HepG2 (cell line): ENCODE results near the gene HPCAL1. TPM values are rescaled to one million over a fixed set of nuclear protein-coding genes. Genes with fewer than 3 reads are reported as not detected.

Experiments used
- ADNP ChIP-seq: sonication (generic); formaldehyde crosslinking; IDR thresholded peaks from 2 replicates; pipeline ENCODE4 v1.4.0; 2020; ENCODE audit warnings: missing genetic modification reagents
- BATF2 ChIP-seq: sonication (generic); formaldehyde crosslinking; IDR thresholded peaks from 2 replicates; pipeline ENCODE4 v1.8.0; 2022; ENCODE audit warnings: mild to moderate bottlenecking, missing genetic modification reagents, moderate library complexity
- CEBPG ChIP-seq: IDR thresholded peaks from 2 replicates; pipeline ENCODE4 v1.6.1; 2016
- CERS6 ChIP-seq: sonication (generic); formaldehyde crosslinking; IDR thresholded peaks from 2 replicates; pipeline ENCODE4 v1.5.0; 2020; ENCODE audit warnings: missing genetic modification reagents
- DBP ChIP-seq: sonication (generic); formaldehyde crosslinking; IDR thresholded peaks from 2 replicates; pipeline ENCODE4 v1.4.0; 2020; ENCODE audit warnings: missing genetic modification reagents; ENCODE audit errors: not compliant biosample characterization
- HMGXB3 ChIP-seq: sonication (generic); formaldehyde crosslinking; IDR thresholded peaks from 2 replicates; pipeline ENCODE4 v1.4.0; 2020; ENCODE audit warnings: missing genetic modification reagents, borderline replicate concordance
- IKZF1 ChIP-seq: fragments of 450-650 bp; IDR thresholded peaks from 2 replicates; pipeline ENCODE4 v1.7.1; 2016
- NPAS2 ChIP-seq: sonication (generic); formaldehyde crosslinking; IDR thresholded peaks from 2 replicates; pipeline ENCODE4 v1.8.0; 2022; ENCODE audit warnings: mild to moderate bottlenecking, missing genetic modification reagents, borderline replicate concordance
- PHF21A ChIP-seq: sonication (generic); formaldehyde crosslinking; IDR thresholded peaks from 2 replicates; pipeline ENCODE4 v1.5.0; 2020; ENCODE audit warnings: mild to moderate bottlenecking, missing genetic modification reagents
- RBM39 ChIP-seq: fragments of 200-400 bp; formaldehyde crosslinking; IDR thresholded peaks from one replicate; pipeline ENCODE4 v1.6.1; 2018; ENCODE audit warnings: antibody characterized with exemption, mild to moderate bottlenecking, low read depth, low read length; ENCODE audit not compliant: poor library complexity, severe bottlenecking
- SP4 ChIP-seq: sonication (generic); formaldehyde crosslinking; IDR thresholded peaks from 2 replicates; pipeline ENCODE4 v1.8.1; 2023; ENCODE audit warnings: mild to moderate bottlenecking, missing genetic modification reagents
- SRSF4 ChIP-seq: fragments of 200-400 bp; formaldehyde crosslinking; IDR thresholded peaks from one replicate; pipeline ENCODE4 v1.6.1; 2018; ENCODE audit warnings: mild to moderate bottlenecking, low read depth, low read length, moderate library complexity; ENCODE audit not compliant: poor library complexity, severe bottlenecking
- ZFP41 ChIP-seq: sonication (generic); formaldehyde crosslinking; IDR thresholded peaks from 2 replicates; pipeline ENCODE4 v1.4.0; 2020; ENCODE audit warnings: mild to moderate bottlenecking, missing genetic modification reagents, borderline replicate concordance
- ZNF275 ChIP-seq: sonication (generic); formaldehyde crosslinking; IDR thresholded peaks from 2 replicates; pipeline ENCODE4 v1.8.0; 2022; ENCODE audit warnings: missing genetic modification reagents, mild to moderate bottlenecking, inconsistent platforms, borderline replicate concordance
- ZNF335 ChIP-seq: sonication (generic); formaldehyde crosslinking; IDR thresholded peaks from 2 replicates; pipeline ENCODE4 v1.4.0; 2020; ENCODE audit warnings: missing genetic modification reagents
- ZNF510 ChIP-seq: sonication (generic); formaldehyde crosslinking; IDR thresholded peaks from 2 replicates; pipeline ENCODE4 v1.4.0; 2020; ENCODE audit warnings: low read depth, mild to moderate bottlenecking, missing genetic modification reagents
- ZNF512 ChIP-seq: sonication (generic); formaldehyde crosslinking; IDR thresholded peaks from 2 replicates; pipeline ENCODE4 v1.4.0; 2020; ENCODE audit warnings: mild to moderate bottlenecking, missing genetic modification reagents
- ZNF782 ChIP-seq: sonication (generic); formaldehyde crosslinking; IDR thresholded peaks from 2 replicates; pipeline ENCODE4 v1.4.0; 2020; ENCODE audit warnings: missing genetic modification reagents, mild to moderate bottlenecking, borderline replicate concordance
- polyA plus RNA-seq, 8 experiments: library from polyadenylated mRNA; depleted of rRNA in 3 of 8; stranded (reverse) in 7 of 8; unstranded in 1 of 8; fragments of >200 nt; fragmentation: Illumina TruSeq in 4 of 8; extraction: Trizol in 4 of 8; gene quantifications; 2 replicates each; pipeline versions ENCODE4 v1.2.1 to v1.2.3, GENCODE V29; 2011 to 2016; ENCODE audit warnings: low read depth in 4 of 8, missing spikeins in 1 of 8, mixed read lengths in 1 of 8; ENCODE audit not compliant: insufficient read depth in 1 of 8
- total RNA-seq, 5 experiments: library from RNA; depleted of rRNA; stranded (reverse); fragments of >200 nt; fragmentation: Illumina TruSeq; extraction: Trizol; gene quantifications; 2 replicates each; pipeline ENCODE4 v1.2.3, GENCODE V29; 2016; ENCODE audit warnings: low read depth in 1 of 5

HPCAL1 gene
- total and polyA plus RNA-seq, 2 of the 13 experiments (the other 11 are each of a cell fraction or from before 2014, with no cell fraction given): 29.5 to 29.9 TPM

GRCh38 chr2:10367472-10368439 is 65.1 kb downstream of the HPCAL1 start (continued):
- peak; percentile 83 for TF ChIP-seq IKZF1
- TF ChIP-seq ZNF275 (CRISPR knock-in tag): no peak
- TF ChIP-seq CEBPG (CRISPR knock-in tag): no peak
- no peak for TF ChIP-seq ZNF510 (CRISPR knock-in tag)
- no peak for TF ChIP-seq RBM39
- no peak for TF ChIP-seq SP4 (CRISPR knock-in tag)
- no peak for TF ChIP-seq PHF21A (CRISPR knock-in tag)
- peak; percentile 4; the same call in 1 of the 2 replicates for TF ChIP-seq ZNF512 (CRISPR knock-in tag)
- no peak for TF ChIP-seq ZNF782 (CRISPR knock-in tag)
- TF ChIP-seq ZNF335 (CRISPR knock-in tag): no peak
- no peak for TF ChIP-seq NPAS2
- no peak for TF ChIP-seq SRSF4
- TF ChIP-seq ADNP: no peak
- TF ChIP-seq ZFP41: no peak
- no peak for TF ChIP-seq CERS6 (CRISPR knock-in tag)
- peak; percentile 81; the same call in 1 of the 2 replicates for TF ChIP-seq BATF2
- TF ChIP-seq HMGXB3 (CRISPR knock-in tag): no peak
- TF ChIP-seq DBP: no peak
